ENCODE results near the gene NBPF12.
"Not testable (repeated sequence)": the region's sequence is repeated elsewhere in the genome, so short reads cannot be mapped to it uniquely, and the experiment has no call there.

The NBPF12 gene

DNA sequence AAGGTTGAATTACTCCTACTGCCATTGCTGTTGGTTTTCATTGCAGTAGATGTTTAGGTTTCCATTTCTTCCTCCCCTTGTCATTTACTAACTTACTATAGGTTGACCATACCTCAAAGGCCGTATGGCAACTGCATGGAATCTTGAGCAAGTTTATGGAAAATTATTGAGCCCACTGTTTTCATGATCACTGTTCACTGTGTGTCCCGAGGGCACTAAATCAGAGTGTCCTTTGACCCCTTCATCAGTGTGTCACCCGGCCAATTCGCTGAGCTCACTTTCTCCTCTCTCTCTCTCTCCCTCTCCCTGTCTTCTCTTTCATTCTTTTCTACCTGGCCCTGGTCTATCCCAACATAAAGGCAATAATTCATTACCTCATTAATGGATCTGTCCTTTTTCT is 47.7 kb downstream of the NBPF12 start:
- not testable (repeated sequence) for DNase-seq (ENCODE audit: low read depth)

DNA sequence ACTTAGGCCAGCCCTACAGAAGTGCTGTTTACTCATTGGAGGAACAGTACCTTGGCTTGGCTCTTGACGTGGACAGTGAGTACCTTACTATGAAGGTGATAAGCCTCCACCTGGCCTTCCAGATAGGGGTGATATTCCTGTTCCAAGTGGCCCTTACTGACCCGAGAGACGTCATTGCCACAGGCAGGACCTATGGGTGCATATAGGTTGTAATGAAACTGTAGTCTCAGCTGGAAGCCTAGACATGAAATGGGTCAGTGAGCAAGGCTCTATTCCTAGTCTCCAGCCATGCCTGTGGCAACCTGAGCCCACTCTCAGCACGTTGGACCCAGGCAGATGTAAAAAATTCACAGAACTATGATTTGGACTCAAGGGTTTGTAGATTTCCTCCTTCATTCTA is 48.3 kb downstream of the NBPF12 start:
- DNase-seq (ENCODE audit: low read depth) = not testable (repeated sequence)

DNA sequence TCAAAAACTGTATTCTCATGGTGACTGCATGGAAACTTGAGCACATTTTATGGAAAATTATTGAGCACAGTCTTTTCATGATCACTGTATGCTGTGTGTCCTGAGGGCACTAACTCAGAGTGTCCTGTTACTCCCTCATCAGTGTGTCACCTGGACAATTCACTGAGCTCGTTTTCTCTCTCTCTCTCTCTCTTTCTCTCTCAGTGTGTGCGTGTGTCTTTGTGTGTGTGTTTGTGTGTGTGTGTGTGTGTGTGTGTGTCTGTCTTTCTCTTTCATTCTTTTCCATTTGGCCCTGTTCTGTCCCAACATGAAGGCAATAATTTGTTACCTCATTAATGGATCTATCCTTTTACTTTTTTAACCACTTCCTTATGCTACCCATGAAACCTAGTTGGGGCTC is 49.4 kb downstream of the NBPF12 start:
- not testable (repeated sequence) for DNase-seq (ENCODE audit: low read depth)

DNA sequence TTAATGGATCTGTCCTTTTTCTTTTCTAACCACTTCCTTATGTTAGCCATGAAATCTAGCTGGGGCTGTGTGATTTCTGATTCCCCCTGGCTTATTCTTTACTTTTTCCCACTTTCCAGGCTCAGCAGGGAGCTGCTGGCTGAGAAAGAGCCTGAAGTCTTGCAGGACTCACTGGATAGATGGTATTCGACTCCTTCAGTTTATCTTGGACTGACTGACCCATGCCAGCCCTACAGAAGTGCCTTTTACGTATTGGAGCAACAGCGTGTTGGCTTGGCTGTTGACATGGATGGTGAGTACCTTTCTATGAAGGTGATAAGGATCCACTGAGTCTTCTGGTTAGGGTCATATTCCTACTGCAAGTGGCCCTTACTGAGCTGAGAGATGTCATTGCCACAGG is 51.3 kb downstream of the NBPF12 start:
- not testable (repeated sequence) for DNase-seq (ENCODE audit: low read depth)

DNA sequence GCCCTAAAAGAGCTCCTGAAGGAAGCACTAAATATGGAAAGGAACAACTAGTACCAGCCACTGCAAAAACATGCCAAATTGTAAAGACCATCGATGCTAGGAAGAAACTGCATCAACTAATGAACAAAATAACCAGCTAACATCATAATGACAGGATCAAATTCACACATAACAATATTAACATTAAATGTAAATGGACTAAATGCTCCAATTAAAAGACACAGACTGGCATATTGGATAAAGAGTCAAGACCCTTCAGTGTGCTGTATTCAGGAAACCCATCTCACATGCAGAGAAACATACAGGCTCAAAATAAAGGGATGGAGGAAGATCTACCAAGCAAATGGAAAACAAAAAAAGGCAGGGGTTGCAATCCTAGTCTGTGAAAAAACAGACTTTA is 70.4 kb downstream of the NBPF12 start:
- not testable (repeated sequence) for DNase-seq (ENCODE audit: low read depth)

DNA sequence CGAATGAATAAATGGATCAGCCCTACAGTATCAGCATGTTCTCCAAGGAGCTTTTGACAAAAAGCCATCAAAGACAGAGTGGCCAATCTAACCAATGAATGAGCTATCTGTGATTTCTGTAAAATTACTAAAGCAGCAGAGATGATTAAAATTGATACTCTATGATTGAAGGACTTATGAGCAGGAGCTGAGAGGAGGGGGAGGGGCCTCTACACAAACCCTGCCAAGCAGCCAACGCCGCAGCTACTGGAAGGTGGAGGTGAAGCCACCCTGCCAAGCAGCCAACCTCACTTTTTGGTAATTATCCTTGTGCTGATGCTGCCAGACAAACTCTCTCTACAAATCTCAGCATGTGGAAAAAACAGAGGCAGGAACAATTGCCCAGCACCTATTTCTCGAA is 88.9 kb downstream of the NBPF12 start:
- not testable (repeated sequence) for DNase-seq (ENCODE audit: low read depth)

DNA sequence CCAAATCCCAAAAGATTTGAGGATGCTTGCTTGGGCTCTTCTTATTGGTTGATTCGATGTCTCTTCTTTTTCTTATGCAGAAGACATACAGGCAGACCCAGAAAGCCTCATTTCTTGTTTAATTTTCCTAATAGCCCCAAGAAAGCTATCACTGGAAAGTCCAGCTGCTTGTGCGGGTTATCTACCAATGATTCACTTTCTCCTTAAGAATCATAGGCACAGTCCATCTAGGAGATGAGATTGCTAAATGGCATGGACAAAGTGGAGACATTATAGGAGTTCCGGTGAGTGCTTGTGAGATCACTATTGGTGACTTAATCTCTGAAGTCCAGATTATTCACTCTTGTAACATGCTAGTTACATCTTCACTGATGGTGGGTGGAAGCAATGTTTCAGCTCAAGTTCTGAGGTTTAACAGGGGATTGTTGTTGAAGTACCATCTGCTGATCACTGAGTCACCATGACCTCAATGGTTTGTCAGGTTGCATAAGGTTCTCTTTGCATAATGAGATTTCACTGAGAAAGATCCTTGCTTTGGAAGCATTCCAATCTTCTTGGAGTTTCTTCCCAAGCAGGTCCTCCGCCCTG is 92.0 kb downstream of the NBPF12 start:
- not testable (repeated sequence) for DNase-seq (ENCODE audit: low read depth)

DNA sequence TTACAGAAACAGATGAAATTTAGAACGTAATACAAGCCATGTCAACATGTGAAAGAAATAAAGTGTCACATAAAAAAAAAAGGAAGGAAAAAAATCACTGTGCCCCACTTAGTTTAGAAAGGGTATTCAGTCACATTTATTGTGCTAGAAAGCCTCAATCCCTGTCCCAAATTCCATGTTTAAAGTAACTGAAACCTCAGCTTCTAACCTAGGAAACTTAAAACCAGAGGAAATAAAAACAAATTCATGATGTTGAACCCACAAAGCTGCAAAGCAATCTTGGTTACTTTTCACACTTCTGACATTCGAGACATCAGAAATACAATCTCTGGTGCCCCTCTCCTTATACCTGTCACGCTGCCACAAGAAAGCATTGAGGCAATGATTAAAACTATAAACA is 101.8 kb downstream of the NBPF12 start:
- no peak for DNase-seq (ENCODE audit: low read depth)

DNA sequence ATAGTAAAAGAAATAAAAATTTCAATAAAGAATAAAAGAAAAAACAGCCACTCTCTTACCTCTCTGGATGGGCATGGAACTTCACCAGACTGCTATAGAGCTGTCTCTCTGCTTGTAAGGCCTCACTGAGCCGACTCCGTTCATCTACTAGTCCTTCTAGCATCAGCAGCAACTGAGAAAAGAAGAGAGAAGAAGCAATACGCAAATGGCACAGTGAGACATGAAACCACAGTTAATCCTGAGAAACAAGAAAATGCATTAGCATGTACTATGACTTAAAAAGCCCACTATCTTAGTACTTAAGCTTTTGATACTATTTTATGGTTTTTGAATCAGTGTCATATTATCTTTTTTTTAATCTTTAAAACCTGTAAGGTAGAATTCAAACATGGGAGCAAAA is 104.8 kb downstream of the NBPF12 start:
- DNase-seq (ENCODE audit: low read depth) = not testable (repeated sequence)

DNA sequence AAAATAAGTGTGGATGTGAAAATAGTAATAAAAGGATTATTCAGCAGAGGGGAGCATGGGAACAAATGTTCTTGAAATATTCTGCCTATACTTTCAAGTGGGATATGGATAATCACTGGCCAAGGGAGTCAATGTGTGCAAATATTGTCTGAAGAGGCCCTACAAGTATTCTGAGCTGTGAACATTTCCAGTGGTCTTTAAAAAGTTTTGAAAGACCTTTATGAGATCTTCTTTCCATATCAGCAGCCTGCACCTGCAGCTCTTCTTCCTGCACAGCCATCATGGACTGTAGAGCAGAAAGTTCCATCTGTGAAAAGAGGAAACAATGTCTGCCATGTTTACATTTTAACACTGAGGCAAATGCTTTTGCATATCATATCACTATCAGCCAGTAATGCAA is 106.4 kb downstream of the NBPF12 start:
- DNase-seq (ENCODE audit: low read depth) = not testable (repeated sequence)
